HEK293 (cell line): ENCODE results near the gene PRCD.
"Not testable (repeated sequence)": the region's sequence is repeated elsewhere in the genome, so short reads cannot be mapped to it uniquely, and the experiment has no call there.

ENCODE experiments used
- TCF7L2 ChIP-seq: IDR thresholded peaks from 2 replicates; pipeline ENCODE4 v1.6.1; 2011; ENCODE audit warnings: low read depth, mild to moderate bottlenecking, inconsistent platforms, low read length, moderate library complexity, borderline replicate concordance
- TF ChIP-seq, protein P1 (sequence below): fragments of 450-650 bp; formaldehyde crosslinking; IDR thresholded peaks from 2 replicates; pipeline ENCODE4 v1.5.1; 2016; ENCODE audit warnings: missing biosample characterization, missing genetic modification characterization

DNA sequence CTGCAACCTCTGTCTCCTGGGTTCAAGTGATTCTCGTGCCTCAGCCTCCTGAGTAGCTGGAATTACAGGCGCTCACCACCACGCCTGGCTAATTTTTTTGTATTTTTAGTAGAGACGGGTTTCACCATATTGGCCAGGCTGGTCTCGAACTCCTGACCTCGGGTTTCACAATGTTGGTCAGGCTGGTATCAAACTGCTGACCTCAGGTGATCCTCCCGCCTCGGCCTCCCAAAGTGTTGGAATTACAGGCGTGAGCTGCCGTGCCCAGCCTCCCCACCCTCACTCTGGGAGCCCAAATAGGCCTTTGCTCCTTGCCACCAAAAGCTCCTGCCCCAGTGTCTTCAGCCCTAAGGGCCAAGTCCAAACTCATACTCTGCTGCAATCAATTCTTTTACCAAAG, 18.2 kb upstream of the PRCD start:
- not testable (repeated sequence) for TF ChIP-seq TCF7L2
- TF ChIP-seq, protein P1, sequence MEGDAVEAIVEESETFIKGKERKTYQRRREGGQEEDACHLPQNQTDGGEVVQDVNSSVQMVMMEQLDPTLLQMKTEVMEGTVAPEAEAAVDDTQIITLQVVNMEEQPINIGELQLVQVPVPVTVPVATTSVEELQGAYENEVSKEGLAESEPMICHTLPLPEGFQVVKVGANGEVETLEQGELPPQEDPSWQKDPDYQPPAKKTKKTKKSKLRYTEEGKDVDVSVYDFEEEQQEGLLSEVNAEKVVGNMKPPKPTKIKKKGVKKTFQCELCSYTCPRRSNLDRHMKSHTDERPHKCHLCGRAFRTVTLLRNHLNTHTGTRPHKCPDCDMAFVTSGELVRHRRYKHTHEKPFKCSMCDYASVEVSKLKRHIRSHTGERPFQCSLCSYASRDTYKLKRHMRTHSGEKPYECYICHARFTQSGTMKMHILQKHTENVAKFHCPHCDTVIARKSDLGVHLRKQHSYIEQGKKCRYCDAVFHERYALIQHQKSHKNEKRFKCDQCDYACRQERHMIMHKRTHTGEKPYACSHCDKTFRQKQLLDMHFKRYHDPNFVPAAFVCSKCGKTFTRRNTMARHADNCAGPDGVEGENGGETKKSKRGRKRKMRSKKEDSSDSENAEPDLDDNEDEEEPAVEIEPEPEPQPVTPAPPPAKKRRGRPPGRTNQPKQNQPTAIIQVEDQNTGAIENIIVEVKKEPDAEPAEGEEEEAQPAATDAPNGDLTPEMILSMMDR (tag by site-specific recombination), result not testable (repeated sequence)
